Activated T-helper 1 cell treated with anti-CD3 and anti-CD28 coated beads, Interleukin-2, amount 50 U/mL, for 16 hours (primary cell): ENCODE measurements around the gene OR7C1.
"Not testable (repeated sequence)": the region's sequence is repeated elsewhere in the genome, so short reads cannot be mapped to it uniquely, and the experiment has no call there.

Source experiments
- DNase-seq, 2 donors: peaks; one replicate each; pipeline ENCODE4 v3.0.0-alpha.2; 2020; ENCODE audit warnings: low read depth in 1 of 2, low spot score in 1 of 2

Gene OR7C1

DNA sequence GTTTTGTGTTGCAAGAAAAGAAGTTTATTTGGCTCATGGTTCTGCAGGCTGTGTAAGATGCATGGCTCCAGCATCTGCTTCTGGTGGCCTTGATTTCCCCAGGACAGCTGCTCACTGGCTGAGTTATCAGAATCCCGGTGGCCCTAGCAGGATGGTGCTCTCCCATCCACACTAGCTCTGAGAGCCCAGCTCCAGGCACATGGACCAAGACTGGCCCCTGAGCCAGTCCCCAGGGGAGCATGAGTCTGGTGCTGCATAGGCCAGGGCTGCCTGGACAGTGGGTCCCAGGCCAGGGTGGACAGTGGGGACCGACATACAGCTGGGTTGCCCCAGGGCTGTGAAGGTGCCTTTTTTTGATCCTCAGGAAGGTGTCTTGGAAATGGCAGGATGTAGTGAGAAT is 67.0 kb downstream of the OR7C1 start:
- DNase-seq = no peak

DNA sequence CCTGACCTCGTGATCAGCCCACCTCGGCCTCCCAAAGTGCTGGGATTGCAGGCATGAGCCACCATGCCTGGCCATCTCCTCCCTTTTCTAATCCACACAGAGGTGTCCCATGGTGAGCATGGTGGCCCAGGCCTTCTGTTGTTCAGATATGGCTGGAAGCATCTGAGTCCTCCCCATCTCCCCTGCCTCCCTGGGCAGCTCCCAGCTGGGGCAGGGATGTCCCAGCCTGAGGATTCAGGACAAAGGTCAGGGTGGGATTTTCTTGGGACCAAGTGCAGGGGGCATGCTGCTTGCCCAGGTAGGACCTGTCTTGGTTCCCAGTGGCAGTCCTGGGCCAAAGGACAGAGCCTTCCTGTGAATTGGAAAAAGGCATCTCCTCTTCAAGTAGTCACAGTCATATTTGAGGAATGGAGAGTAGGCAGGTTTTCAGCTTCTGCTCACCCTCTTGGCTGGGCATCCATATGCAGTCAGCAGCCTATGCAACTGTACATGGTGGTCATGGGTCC is 67.5 kb downstream of the OR7C1 start:
- no peak for DNase-seq

DNA sequence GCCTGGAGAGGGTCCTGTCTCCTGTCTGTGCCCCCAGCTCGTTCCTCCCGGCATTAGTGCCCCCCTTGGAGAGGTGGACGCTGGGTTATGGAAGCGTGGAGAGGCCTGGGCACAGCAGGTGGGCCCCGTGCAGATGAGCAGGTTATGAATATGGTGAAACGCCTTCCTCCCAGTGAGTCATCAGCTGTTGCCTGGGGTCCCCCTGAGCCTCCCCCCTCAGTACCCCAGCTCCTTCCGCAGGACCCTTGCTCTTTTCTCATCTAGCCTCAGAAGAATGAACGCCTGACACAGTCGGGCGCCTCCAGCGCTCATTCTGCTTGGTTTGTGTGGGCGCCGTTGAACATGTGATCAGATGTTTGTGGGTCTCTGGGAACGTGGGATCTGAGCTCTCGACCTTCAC is 69.1 kb downstream of the OR7C1 start:
- DNase-seq = not testable (repeated sequence)

DNA sequence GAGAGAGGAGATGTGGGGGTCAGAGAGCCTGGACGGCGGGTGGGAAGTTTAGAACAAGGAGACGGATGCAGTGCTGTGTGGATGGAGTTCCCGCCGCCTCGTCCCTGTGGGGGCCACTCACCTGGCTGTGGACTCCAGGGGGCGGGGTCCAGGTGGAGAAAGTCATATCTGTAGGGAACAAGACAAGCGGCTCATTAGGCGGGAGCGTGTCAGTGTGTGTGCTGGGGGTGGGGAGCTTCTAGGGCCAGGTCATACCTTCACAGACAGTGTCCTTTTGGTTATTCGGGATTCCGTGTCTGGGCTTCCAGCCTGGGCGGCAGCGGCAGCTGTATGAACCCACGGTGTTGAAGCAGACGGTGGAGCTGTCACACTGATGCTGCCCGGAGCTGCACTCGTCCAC is 69.6 kb downstream of the OR7C1 start:
- DNase-seq = not testable (repeated sequence)

DNA sequence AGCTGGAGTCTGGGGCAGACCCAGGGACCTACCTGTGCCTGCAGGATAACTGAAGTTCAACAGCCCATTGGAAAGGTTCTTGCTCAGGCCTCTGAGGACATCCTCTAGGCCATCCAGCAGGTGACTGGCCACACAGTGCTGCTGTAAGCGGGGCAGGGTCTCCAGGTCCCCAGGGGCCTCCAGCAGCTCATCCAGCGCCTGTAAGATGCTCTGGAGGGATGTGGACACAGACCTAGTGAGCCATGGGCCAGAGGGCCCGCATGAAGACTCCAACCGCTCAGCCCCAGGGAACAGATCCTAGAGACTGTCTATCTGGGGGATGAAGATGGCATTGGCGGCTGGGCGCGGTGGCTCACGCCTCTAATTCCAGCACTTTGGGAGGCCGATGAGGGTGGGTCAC is 70.6 kb downstream of the OR7C1 start:
- no peak for DNase-seq

DNA sequence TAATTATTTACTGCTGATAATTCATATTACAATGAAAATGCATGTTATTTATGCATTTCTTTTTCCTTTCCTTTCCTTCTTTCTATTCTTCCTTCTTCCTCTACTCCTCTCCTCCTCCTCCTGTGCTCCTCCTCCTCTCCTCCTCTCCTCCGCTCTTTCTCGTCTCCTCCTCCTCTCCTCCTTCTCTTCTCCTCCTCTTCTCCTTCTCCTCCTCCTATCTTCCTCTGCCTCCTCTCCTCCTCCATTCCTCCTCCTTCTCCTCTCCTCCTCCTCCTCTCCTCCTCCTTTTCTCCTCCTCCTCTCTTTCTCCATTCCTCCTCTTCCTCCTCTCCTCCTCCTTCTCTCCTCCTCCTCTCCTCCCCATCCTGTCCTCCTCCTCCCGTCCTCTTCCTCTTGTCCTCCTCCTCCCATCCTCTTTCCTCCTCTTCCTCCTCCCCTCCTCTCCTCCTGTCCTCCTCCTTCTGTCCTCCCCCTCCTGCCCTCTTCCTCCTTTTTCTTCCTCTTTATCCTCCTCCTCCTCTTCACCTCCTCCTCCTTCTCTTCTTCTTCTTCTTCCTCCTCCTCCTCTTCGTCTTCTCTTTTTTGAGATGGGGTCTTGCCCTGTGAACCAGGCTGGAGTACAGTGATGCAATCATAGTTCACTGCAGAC is 71.4 kb downstream of the OR7C1 start:
- DNase-seq = no peak

DNA sequence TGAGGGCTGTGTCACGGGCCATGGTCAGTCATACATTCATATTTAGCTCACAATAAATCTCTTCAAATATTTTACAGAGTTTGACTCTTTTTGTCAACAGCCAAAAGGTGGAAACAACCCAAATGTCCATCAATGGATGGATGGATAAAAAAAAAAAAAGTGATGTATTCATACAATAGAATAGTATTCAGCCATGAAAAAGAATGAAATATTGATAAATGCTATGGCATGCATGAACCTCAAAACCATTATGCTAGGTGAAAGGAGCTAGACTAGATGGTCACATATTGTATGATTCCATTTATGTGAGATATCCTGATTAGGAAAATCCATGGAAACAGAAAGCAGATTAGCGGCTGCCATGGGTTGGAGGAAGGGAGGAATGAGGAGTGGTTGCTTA is 72.9 kb downstream of the OR7C1 start:
- DNase-seq = no peak

DNA sequence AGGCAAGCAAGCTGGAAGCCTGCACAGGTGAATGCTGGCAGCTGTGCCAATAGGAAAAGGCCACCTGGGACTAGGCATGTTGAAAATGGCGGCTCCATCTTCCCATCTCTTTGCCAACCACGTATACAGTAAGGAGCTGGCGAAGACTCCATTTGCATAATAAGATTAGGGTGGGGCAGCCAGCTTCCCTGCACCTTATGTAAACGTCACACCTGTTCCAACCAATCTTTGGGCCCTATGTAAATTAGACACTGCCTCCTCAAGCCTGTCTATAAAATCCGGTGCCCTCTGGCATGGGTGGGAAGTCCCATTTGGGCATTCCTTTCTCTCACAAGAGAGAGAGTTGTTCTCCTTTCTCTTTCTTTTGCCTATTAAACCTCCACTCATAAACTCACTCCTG is 73.4 kb downstream of the OR7C1 start:
- DNase-seq = no peak

DNA sequence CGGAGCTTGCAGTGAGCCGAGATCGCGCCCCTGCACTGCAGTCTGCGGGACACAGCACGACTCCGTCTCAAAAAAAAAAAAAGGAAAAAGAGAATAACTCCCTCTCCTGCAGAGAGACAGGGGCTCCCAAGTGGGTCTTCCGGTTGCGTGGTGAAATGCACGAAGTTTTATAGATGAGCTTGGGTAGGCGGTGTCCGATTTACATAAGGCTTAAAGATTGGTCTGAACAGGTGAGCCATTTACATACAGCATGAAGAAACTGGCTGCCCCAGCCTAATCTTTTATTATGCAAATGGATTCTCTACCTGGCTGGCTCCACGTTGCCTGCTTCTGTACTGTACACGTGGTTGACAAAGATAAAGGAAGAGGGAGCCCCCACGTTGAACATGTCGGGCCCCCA is 76.2 kb downstream of the OR7C1 start:
- DNase-seq = no peak

DNA sequence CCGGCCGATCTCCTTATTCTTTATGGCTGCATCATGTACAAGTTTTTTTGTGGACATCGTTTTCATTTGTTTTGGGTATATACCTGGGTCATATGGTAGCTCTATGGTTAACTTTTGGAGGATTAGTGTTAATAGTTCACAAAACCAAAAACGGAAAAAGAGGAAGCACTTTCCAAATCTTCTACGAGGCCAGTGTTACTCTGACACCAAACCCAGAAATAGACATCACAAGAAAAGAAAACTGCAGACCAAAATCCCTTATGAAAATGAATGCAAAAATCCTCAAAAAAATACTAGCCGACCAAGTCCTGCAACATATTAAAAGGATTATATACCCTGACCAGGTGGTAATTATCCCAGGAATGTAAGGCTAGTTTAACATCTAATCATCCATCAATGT is 86.4 kb downstream of the OR7C1 start:
- DNase-seq = no peak
